Ishikawa (cell line): ENCODE measurements around the gene COL23A1.

Source experiments
- TCF12 ChIP-seq: IDR thresholded peaks from 2 replicates; pipeline ENCODE4 v1.6.1; 2012; ENCODE audit warnings: low read depth
- YY1 ChIP-seq: IDR thresholded peaks from 2 replicates; pipeline ENCODE4 v1.6.1; 2012; ENCODE audit warnings: low read depth

DNA sequence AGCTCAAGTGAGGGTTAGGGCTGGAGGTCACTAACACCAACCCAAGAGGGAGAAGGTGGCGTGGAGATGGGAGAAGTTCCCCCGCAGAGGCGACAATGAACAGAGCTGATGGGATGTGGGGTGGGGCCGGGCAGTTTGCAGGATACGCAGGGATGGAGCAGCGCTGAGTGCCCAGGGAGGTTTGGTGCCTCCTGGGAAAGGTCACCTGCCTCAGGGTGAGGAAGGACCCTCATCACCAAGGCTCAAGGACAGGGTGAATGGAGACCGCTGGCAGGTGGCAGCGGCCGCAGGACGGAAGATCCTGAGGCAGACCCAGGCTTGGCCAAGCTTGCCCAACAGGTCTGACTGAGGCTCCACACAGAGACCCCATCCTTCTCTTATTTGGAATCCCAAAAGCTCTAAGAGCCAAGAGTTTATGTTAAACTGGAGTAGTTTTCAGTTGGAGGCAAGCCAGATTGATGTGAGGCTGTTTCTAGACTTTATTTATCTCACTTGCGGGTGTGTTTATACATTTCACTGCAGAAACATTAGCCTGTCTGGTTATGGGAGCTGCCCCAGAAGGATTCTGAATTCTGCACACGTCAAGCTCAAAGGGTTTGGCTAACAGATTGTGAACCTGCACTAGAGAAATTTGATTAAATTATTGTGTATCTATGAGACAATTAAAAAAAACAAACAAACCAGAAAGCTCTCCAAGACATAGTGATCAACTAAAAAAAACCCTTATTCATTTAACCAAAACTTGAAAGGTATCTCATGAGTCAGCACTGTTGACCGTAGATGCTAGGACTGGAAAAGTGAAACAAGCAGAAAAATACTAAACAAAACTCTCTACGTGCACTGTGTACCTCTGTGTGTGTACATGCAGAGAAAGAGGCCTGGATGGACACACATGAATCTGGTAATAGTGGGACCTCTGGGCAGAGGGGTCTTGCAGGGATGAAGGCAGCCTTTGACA, 211.4 kb downstream of the COL23A1 start:
- TF ChIP-seq YY1 (no peak), TCF12 (no peak)
